A673 (cell line): ENCODE data around the gene SORD. TPM values are rescaled to one million over a fixed set of nuclear protein-coding genes. Genes with fewer than 3 reads are reported as not detected.
"Not testable (repeated sequence)": the region's sequence is repeated elsewhere in the genome, so short reads cannot be mapped to it uniquely, and the experiment has no call there.

ENCODE experiments used
- BruUV-seq: library from RNA; stranded (reverse); fragments of 400-500 nt; replicated peaks from 2 replicates; lab custom pipeline; 2021; lab: Mats Ljungman, UMichigan
- CTCF ChIA-PET: fragments of 300-600 bp; sonication (Branson Sonifier 250); formaldehyde crosslinking; loops from one replicate; lab custom pipeline; 2022; ENCODE audit warnings: antibody characterized with exemption; lab: Charles Lee
- POLR2A ChIA-PET: fragments of 300-600 bp; sonication (Branson Sonifier 250); formaldehyde crosslinking; loops from one replicate; lab custom pipeline; 2022; ENCODE audit warnings: antibody characterized with exemption; ENCODE audit not compliant: low non-redundant PET; lab: Charles Lee
- DNase-seq: peaks from one replicate; pipeline ENCODE4 v3.0.0-alpha.2; 2015; ENCODE audit warnings: low spot score
- H3K27ac ChIP-seq: fragments of 200-600 bp; sonication (generic); 2 replicates; pipeline ENCODE4 v1.5.1; 2016; ENCODE audit warnings: mixed run types, low read depth, mild to moderate bottlenecking, mixed read lengths, antibody characterized with exemption, low read length; ENCODE audit not compliant: poor library complexity, severe bottlenecking
- H3K27me3 ChIP-seq: fragments of 200-600 bp; sonication (generic); replicated peaks from 2 replicates; pipeline ENCODE4 v1.6.1; 2017; ENCODE audit warnings: mixed run types, low read depth, mild to moderate bottlenecking, mixed read lengths, antibody characterized with exemption, low read length; ENCODE audit not compliant: insufficient read depth, poor library complexity
- H3K36me3 ChIP-seq: fragments of 200-600 bp; sonication (generic); 2 replicates; pipeline ENCODE4 v1.6.1; 2016; ENCODE audit warnings: mixed run types, mild to moderate bottlenecking, mixed read lengths, antibody characterized with exemption, low read length; ENCODE audit not compliant: insufficient read depth, poor library complexity, severe bottlenecking
- H3K4me1 ChIP-seq: fragments of 200-600 bp; sonication (generic); 2 replicates; pipeline ENCODE4 v1.6.1; 2017; ENCODE audit warnings: mixed run types, mild to moderate bottlenecking, mixed read lengths, antibody characterized with exemption, low read length; ENCODE audit not compliant: insufficient read depth, poor library complexity, severe bottlenecking
- H3K4me3 ChIP-seq: fragments of 200-600 bp; sonication (generic); 2 replicates; pipeline ENCODE4 v1.5.1; 2016; ENCODE audit warnings: low read depth, mixed run types, mild to moderate bottlenecking, mixed read lengths, low read length; ENCODE audit not compliant: poor library complexity, severe bottlenecking
- H3K9me3 ChIP-seq: fragments of 200-600 bp; sonication (generic); 2 replicates; pipeline ENCODE4 v1.6.1; 2016; ENCODE audit warnings: mixed run types, low read depth, mild to moderate bottlenecking, mixed read lengths, antibody characterized with exemption, low read length; ENCODE audit not compliant: poor library complexity, severe bottlenecking
- CTCF ChIP-seq: fragments of 300-800, 200-600 bp; sonication (generic); conservative IDR thresholded peaks from 2 replicates; pipeline ENCODE4 v1.5.1; 2017; ENCODE audit warnings: low read depth, mild to moderate bottlenecking, antibody characterized with exemption, low read length, moderate library complexity, mixed read lengths
- EZH2 ChIP-seq: fragments of 200-600 bp; sonication (generic); IDR thresholded peaks from 2 replicates; pipeline ENCODE4 v1.6.1; 2017; ENCODE audit warnings: borderline replicate concordance, low read depth, mild to moderate bottlenecking, mixed read lengths, antibody characterized with exemption, low read length; ENCODE audit not compliant: poor library complexity, severe bottlenecking
- intact Hi-C: fragments of 100-400 bp; cut with micrococcal nuclease; formaldehyde crosslinking; loops from one replicate; pipeline ENCODE4 v1.10.0; 2022; ENCODE audit not compliant: unreplicated experiment
- total RNA-seq: library from RNA; stranded (reverse); gene quantifications from 2 replicates; pipeline ENCODE4 v1.2.3, GENCODE V29; 2021

The SORD gene
- total RNA-seq, 1 experiment from 2014 or later, result 286 TPM

GRCh38 chr15:45004590-45005175 lies 18.3 kb upstream of the SORD start:
- H3K4me1 ChIP-seq, POLR2A ChIA-PET, H3K36me3 ChIP-seq, BruUV-seq, CTCF ChIA-PET, intact Hi-C loops, DNase-seq, H3K27me3 ChIP-seq, H3K27ac ChIP-seq, H3K9me3 ChIP-seq, H3K4me3 ChIP-seq: not testable (repeated sequence)

- no TSS peak for BruUV-seq
- DNase-seq, result no peak
- POLR2A ChIA-PET, result no interaction called here
- Histone ChIP-seq H3K4me1 (no peaks in the 10 kb centered on the region), H3K27me3 (no peaks in the 10 kb centered on the region), H3K27ac (no peak overlapping the region), H3K4me3 (no peak overlapping the region), H3K9me3 (no peaks in the 10 kb centered on the region), H3K36me3 (no peaks in the 10 kb centered on the region)
- intact Hi-C loops, result no loop called here
- CTCF ChIA-PET, result no interaction called here
- TF ChIP-seq EZH2 (no peak), CTCF (no peak)
Measured at GRCh38 chr15:45009046-45009445, 13.9 kb upstream of the SORD start.

DNA sequence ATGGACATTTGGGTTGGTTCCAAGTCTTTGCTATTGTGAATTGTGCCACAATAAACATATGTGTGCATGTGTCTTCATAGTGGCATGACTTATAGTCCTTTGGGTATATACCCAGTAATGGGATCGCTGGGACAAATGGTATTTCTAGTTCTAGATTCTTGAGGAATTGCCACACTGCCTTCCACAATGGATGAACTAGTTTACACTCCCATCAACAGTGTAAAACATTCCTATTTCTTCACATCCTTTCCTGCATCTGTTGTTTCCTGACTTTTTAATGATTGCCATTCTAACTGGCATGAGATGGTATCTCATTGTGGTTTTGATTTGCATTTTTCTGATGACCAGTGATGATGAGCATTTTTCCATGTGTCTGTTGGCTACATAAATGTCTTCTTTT lies 7.9 kb upstream of the SORD start:
- H3K9me3 ChIP-seq, BruUV-seq, CTCF ChIA-PET, H3K4me3 ChIP-seq, H3K36me3 ChIP-seq, POLR2A ChIA-PET, H3K4me1 ChIP-seq, DNase-seq, intact Hi-C loops, H3K27ac ChIP-seq, H3K27me3 ChIP-seq: not testable (repeated sequence)

- DNase-seq, H3K4me1 ChIP-seq, H3K27me3 ChIP-seq, H3K4me3 ChIP-seq, H3K36me3 ChIP-seq, CTCF ChIA-PET, POLR2A ChIA-PET, H3K9me3 ChIP-seq, H3K27ac ChIP-seq, BruUV-seq: not testable (repeated sequence)
- intact Hi-C loops, result loop anchor here (10.0 kb wide), 1 partner anchor 296 kb away; no protein-coding TSS in a partner anchor
Measured at GRCh38 chr15:45020222-45020900, 2.6 kb upstream of the SORD start.

- H3K9me3 ChIP-seq, H3K27ac ChIP-seq, H3K36me3 ChIP-seq, DNase-seq, H3K4me1 ChIP-seq, CTCF ChIA-PET, H3K4me3 ChIP-seq, H3K27me3 ChIP-seq, POLR2A ChIA-PET, BruUV-seq: not testable (repeated sequence)
- intact Hi-C loops, result loop anchor here (10.0 kb wide), 1 partner anchor 296 kb away; no protein-coding TSS in a partner anchor
Measured at GRCh38 chr15:45020901-45021259, 2.1 kb upstream of the SORD start.
